Hematopoietic multipotent progenitor cell treated with erythropoietin and hydrocortisone succinate and interleukin-3 and kit ligand, for 15 days (in vitro differentiated cells): Measurements from ENCODE around the gene ZMIZ1.

ENCODE experiments used
- DNase-seq: peaks from one replicate; pipeline ENCODE4 v3.0.0-alpha.2; 2015; ENCODE audit warnings: low spot score

The ZMIZ1 gene

GRCh38 chr10:79066411-79067240 is 2.1 kb upstream of the ZMIZ1 start:
- DNase-seq, result no peak

- peak; percentile 80 for DNase-seq
Observed at GRCh38 chr10:79067241-79068202, 1.2 kb upstream of the ZMIZ1 start.

- DNase-seq, result no peak
Observed at GRCh38 chr10:79068203-79068561, 584 bp upstream of the ZMIZ1 start.

- peak; percentile 28 for DNase-seq
Observed at GRCh38 chr10:79069325-79070080, 737 bp downstream of the ZMIZ1 start.

GRCh38 chr10:79070081-79070605 is 1.4 kb downstream of the ZMIZ1 start:
- no peak for DNase-seq

GRCh38 chr10:79070606-79071395 is 2.0 kb downstream of the ZMIZ1 start:
- DNase-seq, result peak; percentile 74

GRCh38 chr10:79071396-79071923 is 2.7 kb downstream of the ZMIZ1 start:
- DNase-seq, result no peak

GRCh38 chr10:79072041-79072441 is 3.3 kb downstream of the ZMIZ1 start:
- no peak for DNase-seq

- DNase-seq, result no peak
Observed at GRCh38 chr10:79072994-79073645, 4.4 kb downstream of the ZMIZ1 start.

GRCh38 chr10:79073784-79074432 is 5.1 kb downstream of the ZMIZ1 start:
- no peak for DNase-seq

GRCh38 chr10:79074732-79075131 is 6.0 kb downstream of the ZMIZ1 start:
- no peak for DNase-seq

GRCh38 chr10:79075418-79075817 is 6.7 kb downstream of the ZMIZ1 start:
- no peak for DNase-seq

- no peak for DNase-seq
Observed at GRCh38 chr10:79077488-79078173, 8.9 kb downstream of the ZMIZ1 start.

- DNase-seq, result no peak
Observed at GRCh38 chr10:79078367-79079053, 9.7 kb downstream of the ZMIZ1 start.

GRCh38 chr10:79079054-79079397 is 10.3 kb downstream of the ZMIZ1 start:
- DNase-seq, result no peak

- DNase-seq, result no peak
Observed at GRCh38 chr10:79079490-79080355, 11.0 kb downstream of the ZMIZ1 start.

- no peak for DNase-seq
Observed at GRCh38 chr10:79081353-79082034, 12.7 kb downstream of the ZMIZ1 start.
